Fibroblast of skin of left biceps (primary cell): ENCODE measurements around the gene CRY1.
"Not testable (repeated sequence)": the region's sequence is repeated elsewhere in the genome, so short reads cannot be mapped to it uniquely, and the experiment has no call there.

Source experiments
- DNase-seq, 2 experiments: peaks; one replicate each; pipeline ENCODE4 v3.0.0-alpha.2; 2013; ENCODE audit warnings: low read depth in 2 of 2

The CRY1 gene

GRCh38 chr12:107011519-107011918 is 81.8 kb downstream of the CRY1 start:
- DNase-seq = no peak

- DNase-seq = no peak
Observed at GRCh38 chr12:107007411-107007810, 85.9 kb downstream of the CRY1 start.

- DNase-seq = not testable (repeated sequence)
Observed at GRCh38 chr12:107002665-107003064, 90.7 kb downstream of the CRY1 start.

- no peak for DNase-seq
Observed at GRCh38 chr12:106999446-106999845, 93.9 kb downstream of the CRY1 start.

GRCh38 chr12:106997916-106998315 is 95.4 kb downstream of the CRY1 start:
- no peak for DNase-seq

- DNase-seq = not testable (repeated sequence)
Observed at GRCh38 chr12:106996102-106996501, 97.2 kb downstream of the CRY1 start.

- no peak for DNase-seq
Observed at GRCh38 chr12:106994579-106995220, 98.6 kb downstream of the CRY1 start.

- DNase-seq = no peak
Observed at GRCh38 chr12:106987846-106988245, 105.5 kb downstream of the CRY1 start.

GRCh38 chr12:106986625-106987389 is 106.5 kb downstream of the CRY1 start, which contains the start of gene MTERF2:
TSS of gene MTERF2 (minus strand) at chr12:106987146. CDS start at chr12:106978714, 8,432 bp downstream.
- DNase-seq = peak; percentile 81

- DNase-seq = no peak
Observed at GRCh38 chr12:106986135-106986534, 107.2 kb downstream of the CRY1 start.

- DNase-seq = no peak
Observed at GRCh38 chr12:106985479-106985878, 107.9 kb downstream of the CRY1 start.

GRCh38 chr12:106984588-106985137 is 108.7 kb downstream of the CRY1 start:
- DNase-seq = no peak

GRCh38 chr12:106982229-106982628 is 111.1 kb downstream of the CRY1 start:
- no peak for DNase-seq

GRCh38 chr12:106981788-106982187 is 111.6 kb downstream of the CRY1 start:
- no peak for DNase-seq

- DNase-seq = no peak
Observed at GRCh38 chr12:106980944-106981343, 112.4 kb downstream of the CRY1 start.

GRCh38 chr12:106978035-106978800 is 115.1 kb downstream of the CRY1 start:
- DNase-seq = no peak

GRCh38 chr12:106976668-106977067 is 116.7 kb downstream of the CRY1 start:
- DNase-seq = no peak

GRCh38 chr12:106975993-106976658 is 117.2 kb downstream of the CRY1 start:
- DNase-seq = no peak

- no peak for DNase-seq
Observed at GRCh38 chr12:106975098-106975497, 118.3 kb downstream of the CRY1 start.

- DNase-seq = no peak
Observed at GRCh38 chr12:106974511-106974910, 118.8 kb downstream of the CRY1 start.

GRCh38 chr12:106973545-106973944 is 119.8 kb downstream of the CRY1 start:
- no peak for DNase-seq

GRCh38 chr12:106971065-106971464 is 122.3 kb downstream of the CRY1 start:
- no peak for DNase-seq
